Stimulated activated naive B cell treated with anti-CD40 and anti-IgM and Interleukin-4, amounts not matched to agents 10 μg/mL and 1 μg/mL and 100 μg/mL, for 72 hours (primary cell): ENCODE results near the gene WFDC1.
A peak's percentile ranks its signal among the peaks of the same experiment; 100 is the strongest.

Experiments
- ATAC-seq, 2 donors: fragments of 150-1000 bp; cut with Tn5 transposase; replicated peaks; 2 replicates each; pipeline ENCODE4 v1.10.0; 2021; ENCODE audit warnings: moderate library complexity in 1 of 2
- DNase-seq: peaks from one replicate; pipeline ENCODE4 v3.0.0; 2021
- H3K27ac Mint-ChIP-seq: one replicate; pipeline ENCODE4 v1.8.0; 2022; ENCODE audit warnings: mild to moderate bottlenecking, mixed read lengths
- H3K27me3 Mint-ChIP-seq, 2 donors: one replicate each; pipeline ENCODE4 v1.8.0; 2022; ENCODE audit warnings: mixed read lengths in 2 of 2
- H3K36me3 Mint-ChIP-seq, 2 donors: one replicate each; pipeline ENCODE4 v1.8.0; 2022; ENCODE audit warnings: mixed read lengths in 2 of 2, mild to moderate bottlenecking in 1 of 2
- H3K4me1 Mint-ChIP-seq, 2 donors: one replicate each; pipeline ENCODE4 v1.8.0; 2022; ENCODE audit warnings: mixed read lengths in 2 of 2, mild to moderate bottlenecking in 1 of 2
- H3K4me3 Mint-ChIP-seq, 2 donors: one replicate each; pipeline ENCODE4 v1.8.0; 2022; ENCODE audit warnings: mild to moderate bottlenecking in 2 of 2, mixed read lengths in 2 of 2, moderate library complexity in 1 of 2
- H3K9me3 Mint-ChIP-seq, 2 donors: one replicate each; pipeline ENCODE4 v1.8.0; 2022; ENCODE audit warnings: mixed read lengths in 2 of 2, mild to moderate bottlenecking in 1 of 2

WFDC1 gene

DNA sequence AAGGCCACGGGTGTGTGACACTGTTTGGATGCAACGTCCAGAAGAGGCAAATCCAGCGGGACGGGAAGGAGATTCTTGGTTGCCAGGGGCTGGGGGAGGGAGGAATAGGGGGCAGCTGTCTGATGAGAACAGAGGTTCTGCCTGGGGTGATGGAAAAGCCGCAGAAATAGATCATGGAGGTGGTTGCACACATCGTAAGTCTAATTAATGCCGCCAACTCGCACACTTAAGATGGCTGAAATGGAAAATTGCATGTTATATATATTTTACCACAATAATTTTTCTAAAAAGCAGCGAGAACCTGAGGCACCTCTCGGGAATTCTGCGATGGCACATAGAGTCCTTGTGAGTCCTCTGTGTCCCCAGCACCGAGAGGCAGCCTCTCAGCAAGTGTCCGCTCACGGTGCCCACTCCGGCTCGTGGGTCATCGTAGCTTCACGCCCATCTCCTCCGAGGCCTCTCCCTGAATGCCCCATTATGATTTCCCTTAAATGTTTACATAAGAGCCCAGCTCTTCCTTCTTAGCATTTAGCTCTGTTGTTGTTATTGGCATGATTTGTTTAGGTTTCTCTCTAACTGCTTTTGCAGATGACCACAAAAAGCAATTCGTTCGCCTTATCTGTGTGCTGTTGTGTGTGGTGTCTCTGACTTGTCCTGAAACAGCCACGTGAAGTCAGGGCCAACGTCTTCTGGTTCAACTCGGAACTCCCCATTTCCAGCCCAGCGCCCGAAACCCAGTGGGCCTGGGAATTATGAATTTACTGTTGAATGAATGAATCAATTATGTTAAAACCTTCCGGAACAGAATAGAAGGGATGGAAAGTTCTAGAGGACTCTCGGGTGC, 7.7 kb downstream of the WFDC1 start:
- DNase-seq (no peak), ATAC-seq (no peak)
- Mint-ChIP-seq H3K27me3 (peaks cover 15 to 23% of the 10 kb centered on the region in 2 donors), H3K36me3 (no peaks in the 10 kb centered on the region), H3K9me3 (no peaks in the 10 kb centered on the region), H3K4me3 (no peak overlapping the region), H3K27ac (no peak overlapping the region), H3K4me1 (no peaks in the 10 kb centered on the region)

- Mint-ChIP-seq H3K9me3 (no peaks in the 10 kb centered on the region), H3K27ac (no peak overlapping the region), H3K4me3 (no peak overlapping the region), H3K4me1 (no peaks in the 10 kb centered on the region), H3K36me3 (no peaks in the 10 kb centered on the region), H3K27me3 (peaks cover 22 to 28% of the 10 kb centered on the region in 2 donors)
- ATAC-seq (no peak), DNase-seq (no peak)
These were observed 8.3 kb downstream of the WFDC1 start for GRCh38 chr16:84303023-84303422.

- Mint-ChIP-seq H3K36me3 (no peaks in the 10 kb centered on the region), H3K27me3 (peaks cover 27 to 33% of the 10 kb centered on the region in 2 donors), H3K4me1 (no peaks in the 10 kb centered on the region), H3K27ac (no peak overlapping the region), H3K9me3 (no peaks in the 10 kb centered on the region), H3K4me3 (no peak overlapping the region)
- DNase-seq = no peak
- no peak for ATAC-seq
These were observed 8.8 kb downstream of the WFDC1 start for GRCh38 chr16:84303516-84303915.

GRCh38 chr16:84306564-84306963, 11.9 kb downstream of the WFDC1 start:
- Mint-ChIP-seq H3K4me3 (no peak overlapping the region), H3K9me3 (no peaks in the 10 kb centered on the region), H3K27ac (no peak overlapping the region), H3K36me3 (no peaks in the 10 kb centered on the region), H3K27me3 (peaks cover 39 to 48% of the 10 kb centered on the region in 2 donors), H3K4me1 (no peaks in the 10 kb centered on the region)
- no peak for ATAC-seq
- DNase-seq = no peak

GRCh38 chr16:84307209-84307954, 12.7 kb downstream of the WFDC1 start:
- Mint-ChIP-seq H3K27ac (no peak overlapping the region), H3K4me1 (peaks cover 0 to under 1% of the 10 kb centered on the region in 2 donors), H3K36me3 (no peaks in the 10 kb centered on the region), H3K9me3 (no peaks in the 10 kb centered on the region), H3K27me3 (peaks cover 39 to 51% of the 10 kb centered on the region in 2 donors), H3K4me3 (no peak overlapping the region)
- DNase-seq (no peak), ATAC-seq (no peak)

DNA sequence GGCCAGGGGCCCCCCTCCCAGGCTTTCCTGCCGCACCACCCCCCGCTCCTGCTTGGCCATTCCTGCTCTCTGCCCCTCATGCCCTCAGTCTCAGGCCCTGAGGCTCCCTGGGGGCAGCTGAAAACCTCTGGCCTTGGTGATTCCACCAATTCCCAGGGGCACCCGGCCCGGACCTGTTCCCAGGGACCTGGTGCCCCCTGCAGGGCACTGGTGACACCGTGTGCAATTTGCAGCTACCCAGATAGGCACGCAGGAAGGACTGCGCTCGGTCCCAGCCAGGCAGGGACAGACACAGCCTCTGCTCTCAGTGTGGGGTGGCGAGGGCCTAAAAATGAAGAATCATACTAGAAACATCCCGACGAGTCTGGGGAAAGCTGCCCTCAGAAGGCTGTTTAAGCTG, 13.4 kb downstream of the WFDC1 start:
- Mint-ChIP-seq H3K36me3 (no peaks in the 10 kb centered on the region), H3K4me3 (no peak overlapping the region), H3K4me1 (peaks cover 0 to 5% of the 10 kb centered on the region in 2 donors), H3K27ac (no peak overlapping the region), H3K9me3 (no peaks in the 10 kb centered on the region), H3K27me3 (peaks cover 39 to 57% of the 10 kb centered on the region in 2 donors)
- peak; percentile 77 to 80 for ATAC-seq
- DNase-seq = peak; percentile 7

GRCh38 chr16:84310642-84311041, 16.0 kb downstream of the WFDC1 start:
- Mint-ChIP-seq H3K4me3 (no peak overlapping the region), H3K27me3 (peaks cover 49 to 75% of the 10 kb centered on the region in 2 donors), H3K9me3 (no peaks in the 10 kb centered on the region), H3K36me3 (no peaks in the 10 kb centered on the region), H3K27ac (no peak overlapping the region), H3K4me1 (peaks cover 0 to 5% of the 10 kb centered on the region in 2 donors)
- ATAC-seq (no peak), DNase-seq (no peak)

DNA sequence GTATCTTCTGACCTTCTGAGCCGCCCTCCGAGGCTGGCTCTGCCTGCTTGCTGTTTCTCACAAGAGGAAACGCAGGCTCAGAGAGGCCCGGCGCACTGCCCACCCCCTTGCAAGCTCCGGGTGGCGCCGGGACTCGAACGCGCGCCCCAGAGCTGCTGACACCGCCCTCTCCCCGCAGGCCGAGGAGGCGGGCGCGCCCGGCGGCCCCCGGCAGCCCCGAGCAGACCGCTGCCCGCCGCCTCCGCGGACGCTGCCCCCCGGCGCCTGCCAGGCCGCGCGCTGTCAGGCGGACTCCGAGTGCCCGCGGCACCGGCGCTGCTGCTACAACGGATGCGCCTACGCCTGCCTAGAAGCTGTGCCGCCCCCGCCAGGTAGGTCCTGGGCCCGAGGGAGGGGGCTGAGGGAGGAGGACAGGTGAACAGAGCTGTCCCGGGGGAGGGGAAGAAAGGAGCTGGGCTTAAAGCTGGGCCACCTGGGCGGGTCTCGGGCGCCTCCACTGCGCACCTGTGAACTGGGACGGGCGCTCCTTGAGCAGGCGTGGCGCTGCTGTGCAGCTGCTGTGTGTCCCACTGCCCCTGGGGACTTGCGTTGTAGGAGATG, 18.2 kb downstream of the WFDC1 start:
- peaks cover 2 to 3% of the 10 kb centered on the region in 2 donors for H3K9me3 Mint-ChIP-seq
- ATAC-seq (no peak), DNase-seq (no peak)
- peaks cover 44 to 68% of the 10 kb centered on the region in 2 donors for H3K27me3 Mint-ChIP-seq
- no peak overlapping the region for H3K4me3 Mint-ChIP-seq
- no peaks in the 10 kb centered on the region for H3K36me3 Mint-ChIP-seq
- H3K4me1 Mint-ChIP-seq = peaks cover 0 to 5% of the 10 kb centered on the region in 2 donors
- H3K27ac Mint-ChIP-seq = no peak overlapping the region

- H3K4me3 Mint-ChIP-seq = no peak overlapping the region
- peaks cover 4 to 10% of the 10 kb centered on the region in 2 donors for H3K9me3 Mint-ChIP-seq
- H3K27ac Mint-ChIP-seq = no peak overlapping the region
- no peak for ATAC-seq
- DNase-seq = no peak
- peaks cover 0 to 5% of the 10 kb centered on the region in 2 donors for H3K4me1 Mint-ChIP-seq
- H3K27me3 Mint-ChIP-seq = peaks cover 35 to 57% of the 10 kb centered on the region in 2 donors
- no peaks in the 10 kb centered on the region for H3K36me3 Mint-ChIP-seq
These were observed 19.2 kb downstream of the WFDC1 start for GRCh38 chr16:84313921-84314320.

DNA sequence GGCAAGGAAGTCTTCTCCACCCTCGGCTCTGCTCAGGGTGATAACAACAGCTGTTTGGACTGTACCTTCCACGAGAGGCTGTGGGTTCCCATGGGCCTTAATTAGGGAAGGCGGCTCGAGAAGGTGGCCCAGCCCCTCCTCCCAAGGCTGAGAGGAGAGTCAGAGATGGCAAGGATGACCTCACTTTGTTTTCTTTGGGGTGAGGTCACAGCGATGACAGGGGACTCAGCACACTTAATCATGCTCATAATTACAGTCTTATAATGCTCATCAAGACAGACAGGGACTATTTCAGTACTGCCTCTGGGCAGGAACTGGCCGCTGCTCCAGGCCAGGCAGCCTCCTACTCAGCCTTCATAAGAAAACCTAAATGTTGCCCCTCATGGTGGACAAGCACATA, 19.7 kb downstream of the WFDC1 start:
- no peak overlapping the region for H3K27ac Mint-ChIP-seq
- no peaks in the 10 kb centered on the region for H3K36me3 Mint-ChIP-seq
- H3K4me1 Mint-ChIP-seq = peaks cover 0 to 5% of the 10 kb centered on the region in 2 donors
- peaks cover 31 to 53% of the 10 kb centered on the region in 2 donors for H3K27me3 Mint-ChIP-seq
- no peak overlapping the region for H3K4me3 Mint-ChIP-seq
- no peak for DNase-seq
- H3K9me3 Mint-ChIP-seq = peaks cover 4 to 11% of the 10 kb centered on the region in 2 donors
- ATAC-seq = no peak

DNA sequence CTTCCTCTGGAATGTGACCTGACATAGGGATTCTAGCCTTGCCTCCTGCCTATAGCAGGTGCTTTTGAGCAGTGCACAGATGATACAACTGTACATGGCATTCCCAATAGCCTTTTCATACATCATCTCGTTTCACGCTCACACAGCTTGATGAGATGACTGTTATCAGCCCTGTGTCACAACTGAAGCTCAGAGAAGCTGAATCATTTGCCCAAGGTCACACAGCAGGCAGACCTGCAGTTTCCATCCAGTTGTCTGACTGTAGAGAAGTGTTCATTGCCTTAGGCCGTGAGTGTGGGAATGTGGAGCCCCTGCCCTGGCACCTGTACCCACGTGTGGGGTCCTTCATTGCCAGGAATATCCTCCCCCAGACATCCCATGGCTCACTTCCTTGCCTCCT, 20.1 kb downstream of the WFDC1 start:
- Mint-ChIP-seq H3K4me1 (peaks cover 0 to 5% of the 10 kb centered on the region in 2 donors), H3K27me3 (peaks cover 28 to 53% of the 10 kb centered on the region in 2 donors), H3K4me3 (no peak overlapping the region), H3K36me3 (no peaks in the 10 kb centered on the region), H3K9me3 (peaks cover 4 to 11% of the 10 kb centered on the region in 2 donors), H3K27ac (no peak overlapping the region)
- no peak for ATAC-seq
- DNase-seq = no peak

DNA sequence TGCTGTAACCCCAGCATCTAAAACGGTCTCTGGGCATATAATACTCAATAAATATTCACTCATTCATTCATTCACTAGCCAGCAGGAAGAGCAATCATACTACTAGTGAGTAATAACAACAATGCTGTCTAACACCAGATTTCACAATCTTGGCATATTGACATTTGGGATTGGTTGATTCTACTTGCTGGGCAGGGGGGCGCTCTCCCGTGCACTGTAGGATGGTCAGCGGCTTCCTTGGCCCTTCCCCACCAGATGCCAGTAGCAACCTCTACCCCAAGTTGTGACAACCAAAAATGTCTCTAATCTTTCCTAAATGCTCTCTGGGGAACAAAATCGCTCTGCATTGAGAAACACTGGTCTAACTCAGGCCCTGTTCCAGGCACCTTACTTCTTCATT, 20.7 kb downstream of the WFDC1 start:
- peaks cover 0 to 5% of the 10 kb centered on the region in 2 donors for H3K4me1 Mint-ChIP-seq
- peaks cover 4 to 11% of the 10 kb centered on the region in 2 donors for H3K9me3 Mint-ChIP-seq
- no peak for ATAC-seq
- no peaks in the 10 kb centered on the region for H3K36me3 Mint-ChIP-seq
- peaks cover 27 to 51% of the 10 kb centered on the region in 2 donors for H3K27me3 Mint-ChIP-seq
- H3K4me3 Mint-ChIP-seq = no peak overlapping the region
- no peak for DNase-seq
- no peak overlapping the region for H3K27ac Mint-ChIP-seq

GRCh38 chr16:84318091-84318975, 23.7 kb downstream of the WFDC1 start:
- H3K9me3 Mint-ChIP-seq = peaks cover 4 to 11% of the 10 kb centered on the region in 2 donors
- H3K27me3 Mint-ChIP-seq = peaks cover 18 to 30% of the 10 kb centered on the region in 2 donors
- H3K4me1 Mint-ChIP-seq = no peaks in the 10 kb centered on the region

More at GRCh38 chr16:84318091-84318975, 23.7 kb downstream of the WFDC1 start:
- DNase-seq (no peak), ATAC-seq (no peak)
- no peaks in the 10 kb centered on the region for H3K36me3 Mint-ChIP-seq
- H3K4me3 Mint-ChIP-seq = no peak overlapping the region
- no peak overlapping the region for H3K27ac Mint-ChIP-seq
